ENCODE data around the gene CST2. TPM values are rescaled to one million over a fixed set of nuclear protein-coding genes. Genes with fewer than 3 reads are reported as not detected.
"Not testable (repeated sequence)": the region's sequence is repeated elsewhere in the genome, so short reads cannot be mapped to it uniquely, and the experiment has no call there.

CST2 gene
- not detected in 2 replicates for total RNA-seq
- not detected for polyA plus RNA-seq (2012)

GRCh38 chr20:23826541-23827021 is at the start of gene CST2:
CST2 (minus strand) TSS chr20:23826729; CDS start chr20:23826660, 69 bp downstream.
- no peak for DNase-seq (ENCODE audit: low read depth)

GRCh38 chr20:23875606-23876237 is 49.2 kb upstream of the CST2 start:
- DNase-seq (ENCODE audit: low read depth): no peak

GRCh38 chr20:23874747-23875146 is 48.2 kb upstream of the CST2 start:
- DNase-seq (ENCODE audit: low read depth): no peak

- no peak for DNase-seq (ENCODE audit: low read depth)
Observed at GRCh38 chr20:23873370-23874015, 47.0 kb upstream of the CST2 start.

- DNase-seq (ENCODE audit: low read depth): no peak
Observed at GRCh38 chr20:23872065-23872464, 45.5 kb upstream of the CST2 start.

- DNase-seq (ENCODE audit: low read depth): no peak
Observed at GRCh38 chr20:23870461-23870860, 43.9 kb upstream of the CST2 start.

- DNase-seq (ENCODE audit: low read depth): no peak
Observed at GRCh38 chr20:23869520-23869919, 43.0 kb upstream of the CST2 start.

GRCh38 chr20:23868321-23868720 is 41.8 kb upstream of the CST2 start:
- DNase-seq (ENCODE audit: low read depth): no peak

GRCh38 chr20:23867152-23867776 is 40.7 kb upstream of the CST2 start:
- no peak for DNase-seq (ENCODE audit: low read depth)

GRCh38 chr20:23860771-23861170 is 34.2 kb upstream of the CST2 start:
- not testable (repeated sequence) for DNase-seq (ENCODE audit: low read depth)

- DNase-seq (ENCODE audit: low read depth): no peak
Observed at GRCh38 chr20:23857962-23858595, 31.6 kb upstream of the CST2 start.

GRCh38 chr20:23856736-23857135 is 30.2 kb upstream of the CST2 start:
- DNase-seq (ENCODE audit: low read depth): no peak

GRCh38 chr20:23856226-23856625 is 29.7 kb upstream of the CST2 start:
- DNase-seq (ENCODE audit: low read depth): no peak

- DNase-seq (ENCODE audit: low read depth): no peak
Observed at GRCh38 chr20:23841693-23842092, 15.2 kb upstream of the CST2 start.

GRCh38 chr20:23835716-23836115 is 9.2 kb upstream of the CST2 start:
- no peak for DNase-seq (ENCODE audit: low read depth)

- no peak for DNase-seq (ENCODE audit: low read depth)
Observed at GRCh38 chr20:23832775-23833513, 6.4 kb upstream of the CST2 start.

- not testable (repeated sequence) for DNase-seq (ENCODE audit: low read depth)
Observed at GRCh38 chr20:23831961-23832360, 5.4 kb upstream of the CST2 start.

GRCh38 chr20:23823621-23824324 is 2.8 kb downstream of the CST2 start:
- no peak for DNase-seq (ENCODE audit: low read depth)

GRCh38 chr20:23823111-23823510 is 3.4 kb downstream of the CST2 start:
- no peak for DNase-seq (ENCODE audit: low read depth)

- DNase-seq (ENCODE audit: low read depth): no peak
Observed at GRCh38 chr20:23820493-23820892, 6.0 kb downstream of the CST2 start.

- DNase-seq (ENCODE audit: low read depth): not testable (repeated sequence)
Observed at GRCh38 chr20:23811559-23811958, 15.0 kb downstream of the CST2 start.
